Mesenchymal stem cell (in vitro differentiated cells and primary cell): ENCODE data around the gene PARN.

Experiments
- DNase-seq: peaks from one replicate; pipeline ENCODE4 v3.0.0-alpha.2; 2013
- H2AFZ ChIP-seq: one replicate; pipeline ENCODE4 v1.6.1; 2013; ENCODE audit warnings: low read depth, mild to moderate bottlenecking, control low read depth, inconsistent platforms, low read length, moderate library complexity
- H2AK5ac ChIP-seq: 2 replicates; pipeline ENCODE4 v1.6.1; 2013; ENCODE audit warnings: low read length, moderate library complexity, mild to moderate bottlenecking, inconsistent platforms; ENCODE audit not compliant: severe bottlenecking
- H2BK120ac ChIP-seq: one replicate; pipeline ENCODE4 v1.6.1; 2013; ENCODE audit warnings: low read depth, mild to moderate bottlenecking, inconsistent platforms, low read length, moderate library complexity
- H2BK12ac ChIP-seq, 2 experiments: one replicate each; pipeline ENCODE4 v1.6.1; 2013; ENCODE audit warnings: inconsistent platforms in 2 of 2, low read length in 2 of 2, mild to moderate bottlenecking in 2 of 2, moderate library complexity in 2 of 2, control low read depth in 1 of 2
- H2BK15ac ChIP-seq: one replicate; pipeline ENCODE4 v1.6.1; 2013; ENCODE audit warnings: mild to moderate bottlenecking, low read depth, inconsistent platforms; ENCODE audit not compliant: poor library complexity, severe bottlenecking
- H2BK5ac ChIP-seq: 2 replicates; pipeline ENCODE4 v1.6.1; 2013; ENCODE audit warnings: low read depth, mild to moderate bottlenecking, low read length, control low read depth, inconsistent platforms; ENCODE audit not compliant: poor library complexity, severe bottlenecking
- H3K14ac ChIP-seq, 2 experiments: one replicate each; pipeline ENCODE4 v1.6.1; 2013; ENCODE audit warnings: inconsistent platforms in 2 of 2, low read length in 2 of 2, control low read depth in 1 of 2, mild to moderate bottlenecking in 1 of 2, moderate library complexity in 1 of 2
- H3K18ac ChIP-seq, 2 experiments: one replicate each; pipeline ENCODE4 v1.6.1; 2013; ENCODE audit warnings: inconsistent platforms in 2 of 2, low read length in 2 of 2, control low read depth in 1 of 2, low read depth in 1 of 2, mild to moderate bottlenecking in 1 of 2
- H3K23ac ChIP-seq, 2 experiments: one replicate each; pipeline ENCODE4 v1.6.1; 2013; ENCODE audit warnings: inconsistent platforms in 2 of 2, low read length in 2 of 2, mild to moderate bottlenecking in 2 of 2, moderate library complexity in 2 of 2, control low read depth in 1 of 2
- H3K27ac ChIP-seq: 2 replicates; pipeline ENCODE4 v1.5.1; 2013; ENCODE audit warnings: mild to moderate bottlenecking, moderate library complexity, low read length, control low read depth, inconsistent platforms; ENCODE audit not compliant: poor library complexity, severe bottlenecking
- H3K27me3 ChIP-seq, 2 experiments: 2 replicates each; pipeline versions ENCODE4 v1.6.1 to v1.7.0; 2013; ENCODE audit warnings: low read length in 2 of 2, mild to moderate bottlenecking in 2 of 2, moderate library complexity in 2 of 2, control low read depth in 1 of 2, inconsistent platforms in 1 of 2; ENCODE audit not compliant: control insufficient read depth in 1 of 2, insufficient read depth in 1 of 2
- H3K36me3 ChIP-seq, 2 experiments: 2 replicates each; pipeline versions ENCODE4 v1.6.1 to v1.7.0; 2013; ENCODE audit warnings: low read length in 2 of 2, control low read depth in 1 of 2, inconsistent platforms in 1 of 2, low read depth in 1 of 2, mild to moderate bottlenecking in 1 of 2; ENCODE audit not compliant: insufficient read depth in 2 of 2, control insufficient read depth in 1 of 2
- H3K4ac ChIP-seq, 2 experiments: one replicate each; pipeline ENCODE4 v1.6.1; 2013; ENCODE audit warnings: inconsistent platforms in 2 of 2, low read length in 2 of 2, mild to moderate bottlenecking in 2 of 2, moderate library complexity in 2 of 2, control low read depth in 1 of 2, low read depth in 1 of 2
- H3K4me1 ChIP-seq: 2 replicates; pipeline ENCODE4 v1.6.1; 2013; ENCODE audit warnings: low read depth, low read length, control low read depth; ENCODE audit not compliant: control insufficient read depth, insufficient read depth
- H3K4me2 ChIP-seq: 2 replicates; pipeline ENCODE4 v1.6.1; 2013; ENCODE audit warnings: low read length, mild to moderate bottlenecking, inconsistent platforms; ENCODE audit not compliant: poor library complexity, severe bottlenecking
- H3K4me3 ChIP-seq, 2 experiments: 2 replicates each; pipeline versions ENCODE4 v1.5.1 to v1.7.0; 2013; ENCODE audit warnings: low read length in 2 of 2, mild to moderate bottlenecking in 2 of 2, control low read depth in 1 of 2, low read depth in 1 of 2; ENCODE audit not compliant: insufficient read depth in 1 of 2
- H3K79me1 ChIP-seq: replicated peaks from 2 replicates; pipeline ENCODE4 v1.6.1; 2013; ENCODE audit warnings: mild to moderate bottlenecking, control low read depth, low read length, inconsistent platforms; ENCODE audit not compliant: poor library complexity, severe bottlenecking
- H3K9ac ChIP-seq: 2 replicates; pipeline ENCODE4 v1.7.0; 2013; ENCODE audit warnings: mild to moderate bottlenecking, low read length, moderate library complexity
- H3K9me3 ChIP-seq: 2 replicates; pipeline ENCODE4 v1.7.0; 2013; ENCODE audit warnings: mild to moderate bottlenecking, low read length; ENCODE audit not compliant: control insufficient read depth
- H4K8ac ChIP-seq: one replicate; pipeline ENCODE4 v1.6.1; 2013; ENCODE audit warnings: inconsistent platforms, mild to moderate bottlenecking, low read length, moderate library complexity
- H4K91ac ChIP-seq: one replicate; pipeline ENCODE4 v1.6.1; 2013; ENCODE audit warnings: mild to moderate bottlenecking, low read length, inconsistent platforms
- WGBS: methylation state at CpG from one replicate; pipeline ENCODE4 v1.1.7; 2013; ENCODE audit warnings: mixed read lengths; 5-methylcytosine and 5-hydroxymethylcytosine counted together

PARN gene

GRCh38 chr16:14455573-14455972 lies 174.5 kb downstream of the PARN start:
- Histone ChIP-seq H3K4me1 (peaks cover 7% of the 10 kb centered on the region), H3K4me2 (no peak overlapping the region), H2BK5ac (no peak overlapping the region), H3K79me1 (no peaks in the 10 kb centered on the region), H2AFZ (no peak overlapping the region), H3K9ac (no peak overlapping the region), H3K36me3 (peaks cover 0 to 3% of the 10 kb centered on the region in 2 experiments), H4K91ac (no peak overlapping the region), H2BK15ac (no peak overlapping the region), H3K4me3 (no peak overlapping the region), H3K14ac (no peak overlapping the region), H3K23ac (no peak overlapping the region), H2BK12ac (no peak overlapping the region), H2BK120ac (no peak overlapping the region), H2AK5ac (no peak overlapping the region), H3K27ac (no peak overlapping the region), H4K8ac (no peak overlapping the region), H3K9me3 (no peaks in the 10 kb centered on the region), H3K18ac (no peak overlapping the region), H3K27me3 (no peaks in the 10 kb centered on the region), H3K4ac (no peak overlapping the region)
- 53% methylated on average over 4 of the region's 5 CpGs for WGBS
- DNase-seq = peak; percentile 33

- Histone ChIP-seq H3K79me1 (no peaks in the 10 kb centered on the region), H3K27ac (no peak overlapping the region), H2BK12ac (no peak overlapping the region), H3K4me2 (no peak overlapping the region), H2AFZ (no peak overlapping the region), H3K18ac (no peak overlapping the region), H2AK5ac (no peak overlapping the region), H2BK5ac (no peak overlapping the region), H3K4me3 (no peak overlapping the region), H3K4me1 (peaks cover 7% of the 10 kb centered on the region), H3K36me3 (no peaks in the 10 kb centered on the region), H2BK15ac (no peak overlapping the region), H2BK120ac (no peak overlapping the region), H3K14ac (no peak overlapping the region), H3K4ac (no peak overlapping the region), H3K9ac (no peak overlapping the region), H3K23ac (no peak overlapping the region), H3K9me3 (no peaks in the 10 kb centered on the region), H3K27me3 (no peaks in the 10 kb centered on the region), H4K91ac (no peak overlapping the region), H4K8ac (no peak overlapping the region)
- WGBS = 100% methylated on average over 2 of the region's 2 CpGs
- no peak for DNase-seq
Measured at GRCh38 chr16:14454391-14454790, 175.7 kb downstream of the PARN start.

GRCh38 chr16:14452066-14452465 lies 178.0 kb downstream of the PARN start:
- H3K79me1 ChIP-seq = no peaks in the 10 kb centered on the region
- H2AFZ ChIP-seq = no peak overlapping the region
- H4K8ac ChIP-seq = no peak overlapping the region
- no peak overlapping the region for H2BK15ac ChIP-seq
- H3K14ac ChIP-seq = no peak overlapping the region
- peaks cover 4% of the 10 kb centered on the region for H3K4me1 ChIP-seq
- peak; percentile 24 for DNase-seq
- H3K4me3 ChIP-seq = no peak overlapping the region
- no peak overlapping the region for H3K23ac ChIP-seq
- H2BK120ac ChIP-seq = no peak overlapping the region
- H3K9me3 ChIP-seq = no peaks in the 10 kb centered on the region
- no peak overlapping the region for H3K27ac ChIP-seq
- H2AK5ac ChIP-seq = no peak overlapping the region
- H2BK5ac ChIP-seq = no peak overlapping the region
- no peak overlapping the region for H4K91ac ChIP-seq
- 80% methylated on average over 1 of the region's 3 CpGs for WGBS
- H3K4me2 ChIP-seq = no peak overlapping the region
- H2BK12ac ChIP-seq = no peak overlapping the region
- H3K18ac ChIP-seq = no peak overlapping the region
- no peak overlapping the region for H3K4ac ChIP-seq
- no peaks in the 10 kb centered on the region for H3K27me3 ChIP-seq
- H3K36me3 ChIP-seq = no peaks in the 10 kb centered on the region
- no peak overlapping the region for H3K9ac ChIP-seq

GRCh38 chr16:14450846-14451245 lies 179.2 kb downstream of the PARN start:
- no peak overlapping the region for H2AK5ac ChIP-seq
- H3K27ac ChIP-seq = no peak overlapping the region
- no peak overlapping the region for H3K18ac ChIP-seq
- no peaks in the 10 kb centered on the region for H3K4me1 ChIP-seq
- no peak overlapping the region for H3K4ac ChIP-seq
- peaks cover 3 to 9% of the 10 kb centered on the region in 2 experiments for H3K36me3 ChIP-seq
- H2BK5ac ChIP-seq = no peak overlapping the region
- H3K4me2 ChIP-seq = no peak overlapping the region
- no peak overlapping the region for H4K91ac ChIP-seq
- no peak overlapping the region for H2BK12ac ChIP-seq
- peak overlapping the region; percentile 30 for H3K9ac ChIP-seq
- H3K4me3 ChIP-seq = no peak overlapping the region
- no peaks in the 10 kb centered on the region for H3K9me3 ChIP-seq
- H2AFZ ChIP-seq = no peak overlapping the region
- no peak for DNase-seq
- no peak overlapping the region for H3K14ac ChIP-seq
- no peak overlapping the region for H2BK120ac ChIP-seq
- no peaks in the 10 kb centered on the region for H3K79me1 ChIP-seq
- H3K23ac ChIP-seq = no peak overlapping the region
- WGBS = 98% methylated on average over 6 of the region's 6 CpGs
- H4K8ac ChIP-seq = no peak overlapping the region
- H3K27me3 ChIP-seq = no peaks in the 10 kb centered on the region
- H2BK15ac ChIP-seq = no peak overlapping the region
